ENCODE data around the gene GLRA1.
"Not testable (repeated sequence)": the region's sequence is repeated elsewhere in the genome, so short reads cannot be mapped to it uniquely, and the experiment has no call there.

Gene GLRA1

DNA sequence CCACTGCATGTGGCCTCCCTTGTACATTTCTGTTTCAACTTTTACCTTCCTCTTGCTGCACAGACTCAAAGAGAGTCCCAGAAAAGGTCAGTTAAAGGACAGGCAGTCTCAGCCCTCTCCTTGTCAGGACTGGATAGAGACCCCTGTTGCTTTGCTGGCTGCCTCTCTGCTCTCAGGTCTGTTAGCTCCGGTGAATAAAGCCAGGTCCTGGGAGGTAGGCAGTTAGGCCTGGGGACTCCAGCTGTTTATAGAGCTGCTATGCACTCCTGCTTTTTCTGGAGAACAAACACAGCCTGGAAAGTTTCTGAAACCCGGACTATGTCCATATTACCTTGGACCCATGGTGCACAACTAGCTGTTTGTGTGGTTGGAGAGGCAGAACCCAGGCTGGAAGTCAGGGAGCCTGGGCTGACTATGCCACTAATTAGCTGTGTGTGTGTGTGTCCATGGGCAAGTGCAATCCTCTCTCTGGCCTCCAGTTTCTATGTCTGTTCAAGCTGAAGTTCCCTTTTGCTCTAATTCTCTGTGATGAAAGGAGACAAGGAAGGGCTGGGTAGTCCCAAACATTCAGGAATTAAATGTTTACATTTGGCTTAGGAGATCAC is 42.9 kb downstream of the GLRA1 start:
- no peak for DNase-seq (ENCODE audit: low read depth)

GRCh38 chr5:151880324-151880723 is 44.3 kb downstream of the GLRA1 start:
- no peak for DNase-seq (ENCODE audit: low read depth)

DNA sequence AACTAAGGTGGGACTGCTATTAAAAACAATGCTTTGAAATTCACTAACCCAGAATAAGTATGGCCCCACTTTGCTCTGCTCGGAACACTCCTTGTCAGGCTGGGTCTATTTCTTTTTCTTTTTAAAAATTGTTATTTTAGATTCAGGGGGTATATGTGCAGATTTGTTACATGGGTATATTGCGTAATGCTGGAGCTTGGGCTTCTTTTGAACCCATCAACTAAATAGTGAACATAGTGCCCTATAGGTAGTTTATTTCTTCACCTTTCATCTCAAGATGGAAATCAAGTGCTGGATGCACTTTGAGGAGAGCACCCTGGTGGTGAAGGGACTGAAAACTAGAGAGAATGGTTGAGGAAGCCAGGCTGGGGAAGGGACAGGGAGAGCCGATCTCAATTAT is 51.0 kb downstream of the GLRA1 start:
- no peak for DNase-seq (ENCODE audit: low read depth)

DNA sequence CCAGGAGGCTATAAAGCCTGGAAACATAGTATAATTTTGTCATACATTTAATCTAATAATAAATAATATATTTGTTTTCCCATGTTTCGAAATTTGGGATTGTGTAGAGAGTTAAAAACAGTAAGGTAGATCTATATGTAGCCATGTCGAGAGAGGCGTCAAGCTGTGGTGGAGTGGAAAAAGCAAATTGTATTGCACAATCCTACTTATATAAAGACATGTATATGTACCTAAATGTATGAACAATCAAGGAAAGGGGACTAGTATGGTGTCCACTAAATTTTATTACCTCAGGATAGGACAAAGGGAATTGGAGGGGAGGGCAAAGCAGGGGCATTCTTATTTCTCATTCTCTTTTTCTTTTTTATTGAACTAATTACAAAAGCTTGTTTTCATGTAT is 52.0 kb downstream of the GLRA1 start:
- no peak for DNase-seq (ENCODE audit: low read depth)

DNA sequence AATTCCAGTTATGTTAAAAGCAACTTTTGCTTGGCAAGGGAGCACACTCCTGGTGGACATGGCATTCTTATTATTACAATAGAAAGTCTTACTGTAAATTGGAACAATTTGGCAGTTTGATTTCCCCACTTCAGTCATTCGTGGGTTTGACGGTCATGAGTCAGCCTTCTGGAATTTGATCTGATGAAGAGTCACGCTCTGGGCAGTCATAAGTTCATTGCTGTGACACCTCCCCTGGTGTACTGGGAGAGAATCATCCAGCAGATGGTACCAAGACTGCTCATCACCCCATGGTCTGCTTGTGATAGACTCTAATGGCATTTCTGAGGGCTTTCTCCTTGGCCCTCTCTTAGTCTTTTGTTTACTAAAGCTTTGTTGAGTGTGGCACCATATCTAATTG is 53.8 kb downstream of the GLRA1 start:
- peak; percentile 47 for DNase-seq (ENCODE audit: low read depth)

- DNase-seq (ENCODE audit: low read depth), result no peak
Observed at GRCh38 chr5:151870271-151870670, 54.4 kb downstream of the GLRA1 start.

- DNase-seq (ENCODE audit: low read depth), result no peak
Observed at GRCh38 chr5:151869843-151870242, 54.8 kb downstream of the GLRA1 start.

DNA sequence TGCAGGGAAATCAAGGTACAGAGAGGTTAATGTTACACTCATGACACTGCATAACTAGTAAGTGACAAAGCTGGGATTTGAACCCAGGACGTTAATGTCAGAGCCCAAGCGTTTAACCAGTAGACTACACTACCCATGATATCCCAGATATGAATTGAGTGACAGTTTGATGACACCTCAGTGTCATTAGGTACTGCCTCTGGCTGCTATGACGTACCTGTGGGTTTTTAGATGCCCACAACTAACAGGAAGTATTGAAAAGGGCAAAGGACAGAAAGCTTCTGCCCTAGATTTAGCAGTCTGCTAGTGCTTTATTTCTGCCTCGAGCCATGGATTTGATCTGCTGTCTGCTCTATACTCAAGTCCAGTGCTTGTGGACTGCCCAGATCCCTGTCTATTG is 56.2 kb downstream of the GLRA1 start:
- no peak for DNase-seq (ENCODE audit: low read depth)

DNA sequence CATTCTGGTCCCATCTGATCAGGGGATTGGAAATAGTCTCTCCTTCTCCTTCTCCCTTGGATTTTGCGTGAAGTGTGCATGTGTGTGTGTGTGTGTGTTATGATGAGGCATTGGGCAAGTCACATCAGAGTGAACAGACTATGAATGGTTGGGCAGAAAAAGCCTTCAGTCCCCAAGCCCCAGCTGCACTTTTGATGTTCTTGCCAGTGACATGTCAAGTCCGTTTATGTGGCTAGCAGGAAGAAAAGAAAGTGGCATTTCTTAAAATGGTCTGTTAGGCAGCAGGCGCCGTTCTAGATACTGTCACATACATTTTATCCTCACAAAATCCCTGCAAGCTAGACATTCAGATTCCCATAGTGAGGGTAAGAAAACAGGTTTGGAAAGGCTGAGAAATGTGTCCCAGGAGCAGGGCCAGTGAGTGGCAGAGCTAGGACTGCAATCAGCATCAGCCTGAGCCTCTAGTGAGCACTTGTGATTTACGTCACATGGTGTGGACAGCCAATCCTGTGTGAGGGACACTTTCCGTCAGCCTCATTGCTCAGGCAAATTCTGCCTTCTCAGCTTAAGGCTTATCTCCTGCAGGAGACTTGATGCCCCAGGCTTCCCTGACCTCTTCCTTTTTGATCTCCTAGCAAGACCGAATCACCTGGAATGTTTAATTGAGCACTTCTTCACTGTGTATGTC is 60.4 kb downstream of the GLRA1 start:
- no peak for DNase-seq (ENCODE audit: low read depth)

DNA sequence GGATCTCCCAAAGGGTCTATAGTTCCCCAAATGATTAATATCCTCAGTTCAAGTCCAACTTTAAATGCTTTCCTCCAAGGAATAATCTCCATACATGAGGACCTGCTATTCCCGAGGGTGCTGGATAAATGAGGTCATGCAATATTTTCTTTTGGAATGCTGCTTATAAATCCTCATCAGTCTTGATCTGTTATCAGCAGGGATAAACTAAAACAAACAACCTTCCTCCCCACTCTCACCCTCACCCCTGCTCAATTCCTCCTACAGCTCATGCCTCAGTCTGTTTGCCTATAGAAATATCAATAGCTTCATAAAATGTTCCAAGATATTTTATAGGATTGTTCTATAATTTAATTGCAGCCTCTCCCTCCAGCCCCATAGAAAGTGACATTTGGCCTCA is 61.1 kb downstream of the GLRA1 start:
- no peak for DNase-seq (ENCODE audit: low read depth)

DNA sequence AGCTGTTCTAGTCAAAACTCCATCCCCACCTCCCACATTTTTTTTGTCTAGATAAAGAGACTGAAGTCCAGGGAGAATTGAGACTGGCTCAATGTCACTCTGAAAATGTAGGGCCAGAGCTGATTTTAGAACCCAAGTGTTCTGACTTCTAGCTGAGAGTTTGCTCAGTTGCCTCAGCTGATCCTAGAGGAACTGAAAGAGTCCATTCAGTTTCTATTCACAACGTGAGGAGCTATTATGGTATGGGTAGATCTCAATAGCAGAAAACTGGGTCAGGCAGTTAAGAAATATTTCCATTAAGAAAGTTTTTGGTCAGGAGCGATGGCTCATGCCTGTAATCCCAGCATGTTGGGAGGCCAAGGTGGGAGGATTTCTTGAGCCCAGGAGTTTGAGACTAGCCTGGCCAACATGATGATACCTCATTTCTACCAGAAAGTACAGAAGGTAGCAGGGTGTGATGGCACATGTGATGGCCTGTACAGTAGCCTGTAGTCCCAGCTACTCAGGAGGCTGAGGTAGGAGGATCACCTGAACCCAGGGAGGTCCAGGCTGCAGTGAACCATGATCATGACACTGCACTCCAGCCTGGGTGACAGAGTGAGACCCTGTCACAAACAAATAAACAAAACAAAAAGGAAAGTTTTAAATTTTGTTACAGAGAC is 61.7 kb downstream of the GLRA1 start:
- no peak for DNase-seq (ENCODE audit: low read depth)

- DNase-seq (ENCODE audit: low read depth), result not testable (repeated sequence)
Observed at GRCh38 chr5:151860867-151861266, 63.8 kb downstream of the GLRA1 start.

DNA sequence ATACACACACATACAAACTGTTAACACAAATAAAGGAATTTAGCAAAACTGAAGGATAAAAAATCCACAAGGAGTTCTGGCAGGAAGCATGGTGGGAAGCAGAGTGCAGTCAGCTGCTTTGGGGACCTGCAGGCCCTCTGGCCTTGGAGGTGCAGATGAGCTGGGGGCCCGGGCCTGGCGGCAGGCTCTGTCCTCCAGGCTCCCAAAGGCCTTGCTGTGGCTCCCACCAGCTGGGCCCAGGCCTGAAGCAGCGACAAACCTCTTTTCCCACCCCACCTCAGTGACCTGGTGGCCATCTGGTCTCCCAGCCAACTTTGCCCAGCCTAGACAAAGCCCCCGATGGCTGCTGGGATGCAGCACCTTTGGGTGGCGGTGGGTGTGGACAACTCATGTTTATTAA is 67.8 kb downstream of the GLRA1 start:
- DNase-seq (ENCODE audit: low read depth), result no peak

- DNase-seq (ENCODE audit: low read depth), result no peak
Observed at GRCh38 chr5:151855701-151856100, 69.0 kb downstream of the GLRA1 start.

GRCh38 chr5:151847871-151848270 is 76.8 kb downstream of the GLRA1 start:
- no peak for DNase-seq (ENCODE audit: low read depth)

GRCh38 chr5:151846765-151847164 is 77.9 kb downstream of the GLRA1 start:
- no peak for DNase-seq (ENCODE audit: low read depth)

DNA sequence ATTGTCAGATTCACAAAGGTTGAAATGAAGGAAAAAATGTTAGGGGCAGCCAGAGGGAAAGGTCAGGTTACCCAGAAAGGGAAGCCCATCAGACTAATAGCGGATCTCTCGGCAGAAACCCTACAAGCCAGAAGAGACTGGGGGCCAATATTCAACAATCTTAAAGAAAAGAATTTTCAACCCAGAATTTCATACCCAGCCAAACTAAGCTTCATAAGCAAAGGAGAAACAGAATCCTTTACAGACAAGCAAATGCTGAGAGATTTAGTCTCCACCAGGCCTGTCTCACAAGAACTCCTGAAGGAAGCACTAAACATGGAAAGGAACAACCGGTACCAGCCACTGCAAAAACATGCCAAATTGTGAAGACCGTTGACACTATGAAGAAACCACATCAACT is 91.8 kb downstream of the GLRA1 start:
- not testable (repeated sequence) for DNase-seq (ENCODE audit: low read depth)

GRCh38 chr5:151829370-151829769 is 95.3 kb downstream of the GLRA1 start:
- no peak for DNase-seq (ENCODE audit: low read depth)

- DNase-seq (ENCODE audit: low read depth), result peak; percentile 35
Observed at GRCh38 chr5:151825445-151825844, 99.2 kb downstream of the GLRA1 start.

DNA sequence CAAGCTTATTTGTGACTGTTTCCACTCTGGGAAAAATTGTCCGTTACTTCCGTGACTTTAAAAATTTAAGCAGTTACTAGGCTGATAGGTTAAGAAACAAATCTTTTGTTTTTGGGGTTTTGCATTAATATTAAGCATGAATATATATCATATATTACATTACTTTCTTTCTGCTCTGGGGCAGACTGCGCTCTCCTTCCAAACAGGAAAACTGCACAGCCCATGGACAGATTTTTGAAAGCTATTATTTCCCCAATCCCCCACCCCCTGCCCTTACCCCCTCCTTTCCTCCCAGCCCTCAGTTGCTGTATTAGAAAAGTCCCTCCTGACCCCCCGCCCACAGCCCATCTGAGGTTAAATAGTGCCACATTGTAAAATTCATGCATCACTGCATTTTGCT is 102.5 kb downstream of the GLRA1 start:
- no peak for DNase-seq (ENCODE audit: low read depth)

DNA sequence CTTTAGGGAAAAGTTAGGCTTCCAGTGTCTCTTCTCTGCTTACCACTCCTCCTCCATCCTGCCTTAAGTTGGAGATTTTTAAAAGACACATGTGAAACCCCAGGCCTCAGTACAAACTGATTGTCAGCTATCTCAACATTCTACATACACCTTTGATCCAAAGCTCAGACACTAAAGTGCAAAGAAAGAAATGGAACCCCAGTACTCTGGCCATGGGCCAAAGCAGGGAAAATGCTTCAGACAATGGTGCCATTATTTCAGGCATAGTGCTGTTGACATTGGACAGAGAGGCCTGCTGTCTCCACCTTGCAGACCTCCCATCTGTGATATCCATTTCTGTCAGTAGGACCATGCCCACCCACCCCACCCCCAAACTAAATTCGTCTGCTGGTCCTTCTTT is 103.7 kb downstream of the GLRA1 start:
- no peak for DNase-seq (ENCODE audit: low read depth)

- no peak for DNase-seq (ENCODE audit: low read depth)
Observed at GRCh38 chr5:151820271-151820670, 104.4 kb downstream of the GLRA1 start.

DNA sequence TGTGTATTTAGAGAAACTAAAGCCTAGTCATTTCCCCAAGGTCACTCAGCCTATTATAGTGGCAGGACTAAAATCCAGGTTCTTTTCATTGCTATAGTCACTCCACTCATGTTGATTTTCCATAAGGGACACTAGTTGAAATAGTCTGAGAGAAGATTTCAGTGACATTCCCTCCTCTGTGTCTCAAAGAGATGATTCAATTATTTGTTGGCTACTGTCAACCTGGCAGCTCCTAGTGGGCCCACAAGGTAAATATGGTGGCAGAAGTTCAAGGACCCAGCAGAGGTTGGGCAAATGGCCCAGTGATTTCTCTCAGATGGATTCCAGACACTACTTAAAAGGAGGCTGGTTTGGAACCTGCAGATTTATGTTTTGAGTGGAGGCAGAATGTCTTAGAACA is 104.8 kb downstream of the GLRA1 start:
- DNase-seq (ENCODE audit: low read depth), result no peak

DNA sequence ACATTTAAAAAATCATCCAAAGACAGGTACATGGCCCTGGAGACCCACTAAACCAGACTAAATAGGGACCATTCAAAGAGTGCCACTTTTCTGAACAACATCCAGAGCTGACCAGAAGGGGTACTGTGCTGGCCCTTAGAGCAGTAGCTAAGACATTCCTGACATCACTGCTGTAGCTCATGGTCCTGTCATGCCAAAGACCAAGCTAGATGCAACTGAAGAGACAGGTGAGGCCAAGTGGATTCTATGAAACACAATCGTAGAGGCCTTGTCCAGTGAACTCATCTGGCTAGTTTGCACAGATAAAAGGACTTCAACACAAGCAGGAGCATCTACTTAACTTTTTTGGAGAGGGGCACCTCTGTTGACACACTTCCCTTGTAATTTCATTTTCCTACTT is 109.6 kb downstream of the GLRA1 start:
- no peak for DNase-seq (ENCODE audit: low read depth)
